AG09309 (cell line): ENCODE measurements around the gene NPC1L1.

Experiments used
- DNase-seq: peaks from one replicate; pipeline ENCODE4 v3.0.0-alpha.2; 2010; ENCODE audit warnings: low read depth
- H3K4me3 ChIP-seq: 2 replicates; pipeline ENCODE4 v1.5.1; 2011; ENCODE audit warnings: mild to moderate bottlenecking, low read depth, low read length, moderate library complexity; ENCODE audit not compliant: control insufficient read depth
- TF ChIP-seq, protein P1 (sequence below): IDR thresholded peaks from 2 replicates; pipeline ENCODE4 v1.5.1; 2011; ENCODE audit warnings: mild to moderate bottlenecking, low read depth, low read length, inconsistent platforms; ENCODE audit not compliant: insufficient read depth, control insufficient read depth; ENCODE audit errors: missing control alignments

The NPC1L1 gene

DNA sequence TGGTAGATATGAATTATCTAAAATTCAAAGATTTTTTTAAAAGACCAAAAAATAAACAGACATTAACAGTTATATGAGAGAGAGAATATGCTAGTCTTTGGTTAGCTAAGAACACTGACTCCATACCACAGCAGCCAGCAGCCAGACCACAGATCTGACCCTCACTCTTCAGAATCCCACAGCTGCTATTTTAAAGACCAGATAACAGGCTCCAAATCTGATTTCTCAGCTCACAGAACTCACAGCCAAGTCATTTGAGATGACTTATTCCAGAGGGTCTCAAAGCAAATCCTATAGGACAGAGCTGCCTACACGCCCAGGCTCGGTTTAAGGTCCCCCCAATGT, 71.0 kb downstream of the NPC1L1 start:
- no peak overlapping the region for H3K4me3 ChIP-seq
- no peak for DNase-seq
- TF ChIP-seq, protein P1, sequence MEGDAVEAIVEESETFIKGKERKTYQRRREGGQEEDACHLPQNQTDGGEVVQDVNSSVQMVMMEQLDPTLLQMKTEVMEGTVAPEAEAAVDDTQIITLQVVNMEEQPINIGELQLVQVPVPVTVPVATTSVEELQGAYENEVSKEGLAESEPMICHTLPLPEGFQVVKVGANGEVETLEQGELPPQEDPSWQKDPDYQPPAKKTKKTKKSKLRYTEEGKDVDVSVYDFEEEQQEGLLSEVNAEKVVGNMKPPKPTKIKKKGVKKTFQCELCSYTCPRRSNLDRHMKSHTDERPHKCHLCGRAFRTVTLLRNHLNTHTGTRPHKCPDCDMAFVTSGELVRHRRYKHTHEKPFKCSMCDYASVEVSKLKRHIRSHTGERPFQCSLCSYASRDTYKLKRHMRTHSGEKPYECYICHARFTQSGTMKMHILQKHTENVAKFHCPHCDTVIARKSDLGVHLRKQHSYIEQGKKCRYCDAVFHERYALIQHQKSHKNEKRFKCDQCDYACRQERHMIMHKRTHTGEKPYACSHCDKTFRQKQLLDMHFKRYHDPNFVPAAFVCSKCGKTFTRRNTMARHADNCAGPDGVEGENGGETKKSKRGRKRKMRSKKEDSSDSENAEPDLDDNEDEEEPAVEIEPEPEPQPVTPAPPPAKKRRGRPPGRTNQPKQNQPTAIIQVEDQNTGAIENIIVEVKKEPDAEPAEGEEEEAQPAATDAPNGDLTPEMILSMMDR: no peak

DNA sequence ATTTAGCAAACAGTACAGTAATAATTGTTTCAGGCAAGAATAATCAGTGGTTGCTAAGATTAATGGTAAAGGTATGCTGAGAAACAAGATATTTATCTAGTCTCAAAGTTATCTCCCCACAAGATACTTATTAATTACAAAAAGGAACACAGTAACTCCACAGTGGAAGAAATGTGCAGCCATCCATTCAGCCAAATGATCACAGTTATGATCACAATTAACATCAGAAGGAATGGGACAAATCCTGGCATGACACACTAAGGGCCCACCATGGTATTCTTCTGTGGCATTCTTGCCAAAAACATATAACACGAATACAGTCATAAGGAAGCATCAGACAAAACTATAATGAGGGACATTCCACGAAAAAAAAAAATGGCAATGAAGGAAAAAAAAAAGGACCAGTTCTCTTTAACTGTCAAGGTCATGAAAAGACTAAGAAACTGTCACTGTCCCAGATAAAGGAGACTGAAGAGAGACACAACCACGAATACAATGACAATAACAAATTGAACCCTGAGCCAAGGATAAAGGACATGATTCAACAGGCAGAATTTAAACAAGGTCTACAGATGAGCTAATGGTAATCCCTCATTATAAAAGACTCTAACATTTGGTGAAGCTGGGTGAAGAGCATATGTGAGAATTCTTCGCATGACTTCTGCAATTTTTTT, 71.5 kb downstream of the NPC1L1 start:
- no peak overlapping the region for H3K4me3 ChIP-seq
- TF ChIP-seq, protein P1: no peak
- no peak for DNase-seq

DNA sequence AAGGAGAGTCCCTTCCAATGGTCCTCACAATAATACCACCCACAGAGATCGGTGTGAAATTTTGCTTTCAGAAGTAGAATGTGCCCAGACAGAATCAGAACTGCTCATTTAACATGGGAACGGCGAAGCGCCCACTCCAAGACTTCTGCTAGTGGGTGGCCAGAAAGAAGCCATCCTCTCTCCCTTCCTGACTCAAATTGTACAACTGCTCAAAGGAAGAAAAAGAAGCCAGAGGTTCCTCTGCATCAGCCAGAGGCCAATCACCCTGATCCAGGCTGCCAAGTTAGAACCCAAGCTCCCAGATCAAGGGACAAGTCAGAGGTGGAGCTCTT, 73.9 kb downstream of the NPC1L1 start:
- no peak overlapping the region for H3K4me3 ChIP-seq
- DNase-seq: no peak

DNA sequence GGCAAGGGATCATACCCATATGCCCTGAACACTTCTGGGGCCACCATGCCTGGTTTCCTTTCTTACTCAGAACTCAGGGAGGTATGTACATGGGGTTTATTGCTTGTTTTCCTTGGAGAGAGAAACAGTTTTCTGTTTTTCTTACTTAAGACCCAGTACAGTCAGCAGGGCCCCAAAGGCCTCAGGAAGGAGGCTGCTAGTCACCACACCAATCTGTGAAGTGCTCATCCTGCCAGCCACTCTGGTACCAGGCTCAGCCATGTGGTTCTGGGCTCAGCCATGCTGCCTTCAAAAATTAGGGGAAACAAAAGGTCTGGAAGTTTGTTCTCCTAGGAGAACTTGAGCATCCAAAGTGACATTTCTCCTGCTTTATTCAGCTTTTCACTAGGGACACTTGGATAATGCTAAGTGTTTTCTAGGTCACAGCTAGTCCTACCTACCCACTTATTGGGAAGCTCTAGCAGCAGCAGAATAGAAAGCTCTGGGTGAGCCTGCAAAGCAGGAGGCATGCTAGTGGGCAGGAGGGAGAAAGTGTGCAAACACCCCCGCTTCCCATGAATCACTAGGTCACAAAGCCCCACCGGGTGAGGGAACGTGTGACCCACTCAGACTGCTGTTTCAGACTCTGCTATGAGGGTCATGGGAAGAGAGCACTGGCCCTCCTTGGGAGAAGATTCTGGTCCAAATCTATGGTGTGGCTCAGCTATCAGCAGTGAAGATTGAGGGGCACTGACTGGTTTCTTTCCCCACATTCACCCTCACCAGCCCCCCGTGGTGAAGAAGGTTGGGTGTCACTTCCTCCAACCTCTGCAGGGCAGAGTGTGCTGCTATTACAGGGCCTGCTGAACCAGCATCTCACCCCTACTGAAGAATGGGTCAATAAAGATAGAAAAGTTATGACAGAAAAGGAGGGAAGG, 74.6 kb downstream of the NPC1L1 start:
- no peak overlapping the region for H3K4me3 ChIP-seq
- DNase-seq: no peak
- TF ChIP-seq, protein P1: no peak

More for the DNA sequence above, 73.9 kb downstream of the NPC1L1 start:
- TF ChIP-seq, protein P1: no peak

DNA sequence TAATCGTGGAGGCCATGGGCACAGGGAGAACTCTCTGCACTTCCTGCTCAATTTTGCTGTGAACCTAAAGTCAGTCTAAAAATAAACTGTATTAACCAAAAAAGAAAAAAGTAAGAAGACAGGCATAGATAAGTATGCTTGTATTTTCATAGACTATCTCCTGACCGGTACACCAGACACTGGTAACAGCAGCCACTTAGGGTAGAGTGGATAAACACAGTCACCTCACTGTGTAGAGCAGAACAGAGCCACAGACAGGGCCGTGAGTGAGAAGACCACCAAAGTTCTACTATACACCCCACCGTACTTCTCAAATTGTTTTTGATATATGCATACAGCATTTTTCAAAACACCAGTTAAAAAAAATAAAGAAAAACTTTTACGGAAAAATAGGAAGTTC, 75.6 kb downstream of the NPC1L1 start:
- no peak overlapping the region for H3K4me3 ChIP-seq
- no peak for DNase-seq
- TF ChIP-seq, protein P1: no peak

GRCh38 chr7:44463169-44463808, 77.8 kb downstream of the NPC1L1 start:
- TF ChIP-seq, protein P1: peak; percentile 36
- no peak for DNase-seq
- H3K4me3 ChIP-seq: no peak overlapping the region
